Measurements from ENCODE around the gene WAC.
"Not testable (repeated sequence)": the region's sequence is repeated elsewhere in the genome, so short reads cannot be mapped to it uniquely, and the experiment has no call there.

Gene WAC

GRCh38 chr10:28532337-28533185, at the start of gene WAC:
Gene WAC (plus strand): TSS chr10:28533118. CDS start chr10:28533580, 462 bp downstream.
- DNase-seq (ENCODE audit: low spot score), result peak; percentile 94

DNA sequence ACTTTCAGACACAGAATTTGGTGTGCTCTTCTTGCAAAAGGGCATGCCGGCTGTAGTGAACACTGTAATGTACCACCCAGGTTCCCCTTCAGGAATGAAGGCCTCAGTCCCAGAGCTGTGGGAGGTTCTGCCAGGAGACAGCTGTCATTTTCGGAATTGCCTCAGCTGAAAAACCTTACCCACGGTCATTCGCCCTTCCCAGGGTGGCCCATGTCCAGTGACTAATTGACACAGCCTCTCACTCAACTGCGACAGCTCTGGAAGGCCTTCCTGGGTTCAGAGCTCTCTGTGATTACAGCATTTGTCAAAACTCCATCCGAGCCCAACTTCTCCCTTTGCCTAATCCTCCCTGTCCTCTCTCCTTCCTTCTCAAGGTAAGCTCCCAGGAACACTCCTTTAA, 43.7 kb upstream of the WAC start:
- no peak for DNase-seq (ENCODE audit: low spot score)

DNA sequence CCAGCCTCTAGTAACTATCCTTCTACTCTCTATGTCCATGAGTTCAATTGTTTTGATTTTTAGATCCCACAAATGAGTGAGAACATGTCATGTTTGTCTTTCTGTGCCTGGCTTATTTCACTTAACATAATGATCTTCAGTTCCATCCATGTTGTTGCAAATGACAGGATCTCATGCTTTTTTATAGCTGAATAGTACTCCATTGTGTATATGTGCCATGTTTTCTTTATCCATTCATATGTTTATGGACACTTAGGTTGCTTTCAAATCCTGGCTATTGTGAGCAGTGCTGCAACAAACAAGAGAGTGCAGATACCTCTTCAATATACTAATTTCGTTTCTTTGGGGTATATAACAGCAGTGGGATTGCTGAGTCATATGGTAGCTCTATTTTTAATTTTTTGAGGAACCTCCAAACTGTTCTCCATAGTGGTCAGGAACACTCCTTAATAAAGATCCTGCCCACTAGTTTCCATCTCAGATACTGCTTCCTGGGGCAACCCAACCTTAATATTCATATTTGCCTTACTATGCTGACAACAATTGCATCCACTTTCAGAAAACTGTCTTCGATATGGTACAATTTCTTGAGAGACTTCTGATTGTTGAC, 42.6 kb upstream of the WAC start:
- not testable (repeated sequence) for DNase-seq (ENCODE audit: low spot score)

DNA sequence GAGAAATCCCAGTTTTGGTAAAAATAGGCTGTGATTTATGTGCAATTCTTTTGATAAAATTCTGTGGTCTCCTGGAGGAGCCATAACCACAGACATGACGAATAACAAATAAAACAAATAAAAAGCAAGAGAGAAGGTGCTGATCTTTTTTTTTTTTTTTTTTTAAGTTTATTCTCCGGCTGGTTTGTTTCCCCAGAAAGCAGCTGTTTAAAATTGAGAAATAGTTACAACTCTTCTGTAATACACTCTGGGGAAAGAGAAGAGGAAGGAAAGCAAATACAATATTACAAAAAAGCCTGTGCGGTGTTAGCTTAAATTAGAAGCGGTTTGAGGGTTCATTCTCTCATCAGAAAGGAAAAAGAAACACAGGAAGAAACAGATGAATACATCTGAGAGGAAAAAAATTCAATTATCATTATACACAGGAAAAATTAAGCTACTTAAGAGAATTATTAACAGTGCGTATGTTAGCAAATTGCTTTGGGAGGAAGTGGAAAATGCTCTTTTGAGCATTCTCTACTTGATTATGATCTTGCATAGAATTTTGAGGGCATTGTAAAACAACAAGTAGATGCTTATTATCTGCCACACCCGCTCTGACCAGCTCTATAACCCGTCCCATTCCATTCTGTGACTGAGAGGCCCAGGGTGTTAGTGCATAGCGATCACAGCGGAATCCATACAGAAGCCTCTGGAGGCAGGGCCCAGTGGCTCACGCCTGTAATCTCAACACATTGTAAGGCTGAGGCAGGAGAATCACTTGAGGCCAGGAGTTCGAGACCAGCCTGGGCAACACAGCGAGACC, 40.6 kb upstream of the WAC start:
- DNase-seq (ENCODE audit: low spot score), result no peak

GRCh38 chr10:28494420-28494819, 38.5 kb upstream of the WAC start:
- no peak for DNase-seq (ENCODE audit: low spot score)

DNA sequence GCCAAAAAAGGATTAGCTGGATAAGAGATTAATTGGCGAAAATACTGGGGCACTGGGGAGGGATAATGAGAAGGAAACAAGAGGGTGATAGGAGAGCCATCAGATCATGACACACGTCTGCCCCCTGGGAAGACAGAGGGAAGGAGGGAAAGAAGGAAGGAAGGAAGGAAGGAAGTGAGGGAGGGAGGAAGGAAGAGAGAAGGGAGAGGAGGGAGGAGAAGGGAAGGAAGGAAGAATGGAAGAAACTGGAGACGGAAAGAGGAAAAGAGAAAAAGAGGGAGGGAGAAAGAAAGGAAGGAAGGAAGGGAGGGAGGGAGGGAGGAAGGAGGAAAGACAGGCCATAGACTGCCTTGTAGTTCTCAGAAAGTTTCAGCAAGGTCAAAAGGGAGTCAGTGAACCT, 37.8 kb upstream of the WAC start:
- DNase-seq (ENCODE audit: low spot score), result no peak

GRCh38 chr10:28496017-28496416, 36.9 kb upstream of the WAC start:
- DNase-seq (ENCODE audit: low spot score), result no peak

GRCh38 chr10:28496481-28496961, 36.4 kb upstream of the WAC start:
- DNase-seq (ENCODE audit: low spot score), result no peak

DNA sequence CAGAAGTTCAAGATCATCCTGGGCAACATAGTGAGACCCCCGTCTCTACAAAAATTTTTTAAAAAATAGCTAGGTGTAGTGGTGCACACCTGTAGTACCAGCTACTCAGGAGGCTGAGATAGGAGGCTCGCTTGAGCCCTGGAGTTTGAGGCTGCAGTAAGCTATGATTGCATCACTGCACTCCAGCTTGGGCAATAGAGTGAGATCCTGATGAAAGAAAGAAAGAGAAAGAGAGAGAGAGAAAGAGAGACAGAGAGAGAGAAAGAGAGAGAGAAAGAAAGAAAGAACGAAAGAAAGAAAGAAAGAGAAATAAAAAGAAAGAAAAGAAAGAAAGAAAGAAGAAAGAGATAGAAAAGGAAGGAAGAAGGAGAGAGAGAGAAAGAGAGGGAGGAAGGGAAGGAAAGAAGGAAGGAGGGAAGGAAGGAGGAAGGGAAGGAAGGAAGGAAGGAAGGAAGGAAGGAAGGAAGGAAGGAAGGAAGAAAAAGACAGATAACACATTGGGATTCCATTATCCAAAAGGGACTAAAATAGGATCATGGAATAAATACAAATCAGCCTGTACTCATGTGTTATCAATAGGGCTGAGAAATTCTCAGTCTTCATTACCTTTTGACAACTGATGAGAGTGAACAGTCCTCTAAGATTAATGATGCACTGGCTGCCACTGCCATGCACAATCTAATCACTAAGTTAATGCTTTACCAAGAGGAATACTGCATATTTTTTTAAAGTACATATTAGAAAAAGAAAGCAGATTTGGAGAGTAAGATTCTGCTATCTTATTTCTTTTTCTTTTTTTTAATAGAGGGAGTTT, 35.4 kb upstream of the WAC start:
- no peak for DNase-seq (ENCODE audit: low spot score)

GRCh38 chr10:28500203-28500602, 32.7 kb upstream of the WAC start:
- DNase-seq (ENCODE audit: low spot score), result not testable (repeated sequence)

- peak; percentile 87 for DNase-seq (ENCODE audit: low spot score)
These were observed 29.8 kb upstream of the WAC start for GRCh38 chr10:28503114-28503513.

DNA sequence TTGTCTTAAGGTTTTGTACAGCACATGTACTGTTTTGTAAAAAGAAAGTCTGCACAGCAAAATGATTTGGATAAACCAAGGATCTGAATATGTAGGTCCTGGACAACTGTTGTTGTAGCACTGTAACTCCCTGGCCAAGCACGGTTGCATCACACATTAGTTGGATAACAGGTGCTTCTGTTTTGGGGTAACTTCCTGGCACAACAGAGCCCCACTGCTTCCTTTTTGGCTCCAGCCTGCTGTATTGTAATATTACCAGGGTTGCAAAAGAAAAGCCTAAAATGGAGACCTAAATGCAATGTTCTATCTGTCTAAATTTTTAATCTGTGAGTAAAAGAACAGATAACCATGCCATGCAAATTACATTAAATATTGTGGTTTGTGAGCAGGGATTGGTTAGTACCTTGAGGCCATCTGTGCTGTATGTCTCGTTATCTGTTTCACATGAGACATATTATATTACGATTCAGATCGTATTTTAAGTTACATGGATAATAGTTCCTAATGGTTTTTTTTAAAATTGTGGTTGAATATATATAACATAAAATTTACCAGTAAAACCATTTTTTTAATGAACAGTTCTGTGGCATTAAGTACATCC, 27.5 kb upstream of the WAC start:
- DNase-seq (ENCODE audit: low spot score), result no peak

DNA sequence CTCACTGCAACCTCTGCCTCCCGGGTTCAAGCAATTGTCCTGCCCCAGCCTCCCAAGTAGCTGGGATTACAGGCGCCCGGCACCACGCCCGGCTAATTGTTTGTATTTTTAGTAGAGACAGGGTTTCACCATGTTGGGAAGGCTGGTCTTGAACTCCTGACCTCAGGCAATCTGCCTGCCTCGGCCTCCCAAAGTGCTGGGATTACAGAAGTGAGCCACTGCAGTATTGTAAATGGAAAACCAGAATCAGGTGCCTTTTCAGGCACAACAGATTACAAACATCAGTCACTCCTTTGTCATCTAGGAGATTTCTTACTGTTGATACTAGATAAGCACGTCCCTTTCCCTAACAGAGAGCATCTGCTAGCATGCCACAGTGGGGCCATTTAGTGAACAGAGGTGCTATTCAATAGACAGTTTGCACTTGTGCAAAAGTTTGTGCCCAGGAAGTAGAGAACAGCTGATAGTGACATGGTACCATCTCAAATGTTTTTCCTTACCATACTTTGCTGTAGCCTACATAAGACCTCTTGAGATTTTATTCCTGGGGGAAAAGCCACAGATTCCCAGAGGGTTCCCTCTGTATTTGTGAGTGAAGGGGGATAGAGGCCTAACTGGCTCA, 24.5 kb upstream of the WAC start:
- DNase-seq (ENCODE audit: low spot score), result no peak

DNA sequence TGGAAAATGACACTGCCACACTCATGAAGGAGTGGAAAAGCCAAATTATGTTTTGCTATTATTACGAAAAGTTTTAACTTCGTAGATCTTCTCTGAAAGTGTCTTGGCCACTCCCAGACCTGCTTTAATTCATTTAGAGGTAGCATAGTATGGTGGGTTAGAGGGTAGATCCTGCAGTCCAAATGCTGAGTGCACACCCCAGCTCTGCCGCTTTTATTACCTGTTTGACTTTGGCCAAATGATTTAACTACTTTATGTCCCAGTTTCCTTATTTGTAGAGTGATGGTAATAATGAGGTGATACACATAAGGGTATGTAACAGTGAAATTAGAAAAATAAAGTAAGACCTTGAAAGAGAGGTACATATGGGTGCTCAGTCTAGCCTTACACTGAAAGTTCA, 23.6 kb upstream of the WAC start:
- no peak for DNase-seq (ENCODE audit: low spot score)

- no peak for DNase-seq (ENCODE audit: low spot score)
These were observed 18.3 kb upstream of the WAC start for GRCh38 chr10:28514648-28515047.

GRCh38 chr10:28520346-28520745, 12.6 kb upstream of the WAC start:
- no peak for DNase-seq (ENCODE audit: low spot score)

DNA sequence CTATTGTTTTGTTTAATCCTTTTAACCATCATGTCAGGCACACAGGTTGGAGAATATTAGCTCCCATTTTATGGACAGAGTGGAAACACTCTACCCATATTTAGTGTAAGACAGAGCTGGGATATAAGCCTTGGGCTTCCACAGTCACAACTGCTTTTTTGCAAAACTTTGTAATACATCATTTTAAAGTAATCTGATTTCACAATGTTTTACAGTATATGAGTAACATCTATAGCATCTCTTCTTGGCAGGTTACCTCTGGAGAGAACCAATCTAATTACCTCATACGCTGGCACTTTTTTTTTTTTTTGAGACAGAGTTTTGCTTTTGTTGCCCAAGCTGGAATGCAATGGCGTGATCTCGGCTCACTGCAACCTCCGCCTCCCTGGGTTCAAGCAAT, 12.1 kb upstream of the WAC start:
- not testable (repeated sequence) for DNase-seq (ENCODE audit: low spot score)

GRCh38 chr10:28521961-28522360, 11.0 kb upstream of the WAC start:
- not testable (repeated sequence) for DNase-seq (ENCODE audit: low spot score)

- DNase-seq (ENCODE audit: low spot score), result no peak
These were observed 9.1 kb upstream of the WAC start for GRCh38 chr10:28523725-28524252.

DNA sequence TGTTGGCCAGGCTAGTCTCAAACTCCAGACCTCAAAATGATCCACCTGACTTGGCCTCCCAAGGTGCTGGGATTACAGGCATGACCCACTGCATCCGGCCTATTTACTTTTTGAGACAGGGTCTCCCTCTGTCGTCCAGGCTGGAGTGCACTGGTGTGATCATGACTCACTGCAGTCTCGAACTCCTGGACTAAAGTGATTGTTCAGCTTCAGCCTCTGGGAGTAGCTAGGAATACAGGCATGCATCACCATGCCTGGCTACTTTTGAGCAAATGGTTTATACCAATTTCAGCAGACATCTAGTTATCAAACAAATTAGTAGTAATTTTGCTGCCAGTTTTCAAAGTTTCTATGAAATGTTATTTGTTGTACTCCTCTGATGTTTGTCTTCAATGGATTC, 2.2 kb upstream of the WAC start:
- no peak for DNase-seq (ENCODE audit: low spot score)

- DNase-seq (ENCODE audit: low spot score), result peak; percentile 1
These were observed 257 bp downstream of the WAC start for GRCh38 chr10:28533186-28533564.
